HG02763 (cell line): ENCODE data around the gene NAA80.

Experiments
- ATAC-seq: cut with Tn5 transposase; IDR thresholded peaks from one replicate; pipeline ENCODE4 v1.9.1; 2021; ENCODE audit warnings: mild to moderate bottlenecking, moderate library complexity; ENCODE audit not compliant: unreplicated experiment

NAA80 gene

DNA sequence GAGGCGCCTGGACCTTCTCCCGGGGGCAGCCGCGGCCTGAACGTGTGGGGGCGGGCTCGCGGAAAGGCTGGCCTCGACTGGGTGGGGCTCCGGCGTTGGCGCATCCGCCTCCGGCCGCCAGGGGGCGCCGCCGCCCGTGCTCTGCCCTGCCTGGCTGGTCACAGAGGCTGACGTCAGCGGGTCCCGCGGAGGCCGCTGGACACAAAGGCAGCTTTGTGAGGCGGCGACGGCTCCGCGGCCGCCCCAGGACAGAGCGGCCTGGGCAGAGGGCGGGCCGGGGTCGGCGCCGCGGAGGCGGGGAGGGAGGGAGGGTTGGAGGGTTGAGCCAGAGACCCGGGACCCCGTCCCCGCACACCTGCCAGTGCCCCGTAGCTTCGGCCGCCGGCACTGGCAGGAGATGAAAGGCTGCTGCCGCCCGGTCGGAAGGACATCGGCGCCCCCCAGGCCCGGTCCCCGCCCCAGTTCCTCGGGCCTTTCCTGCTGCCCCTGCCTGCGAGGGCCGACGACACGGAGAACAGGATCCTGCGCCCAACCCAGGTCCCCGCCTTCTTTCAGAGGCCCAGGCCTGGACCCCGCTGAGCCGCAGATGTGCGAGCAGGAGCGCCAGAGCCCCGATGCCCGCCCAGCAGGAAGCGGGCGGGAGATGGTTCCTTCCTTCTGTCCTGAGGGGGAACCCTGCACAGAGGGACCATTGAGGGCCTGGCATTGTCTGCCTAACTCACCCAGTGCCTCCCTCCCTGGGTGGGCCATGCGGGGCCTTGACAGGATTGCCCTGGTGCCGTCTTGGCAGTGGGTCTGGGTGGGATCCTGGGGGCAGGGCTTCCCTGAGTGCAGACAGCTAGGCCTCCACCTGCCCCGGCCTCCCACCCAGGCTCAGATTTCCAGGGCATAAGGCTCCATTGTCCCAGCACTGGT lies 38.9 kb downstream of the NAA80 start:
- peak; percentile 80 for ATAC-seq

DNA sequence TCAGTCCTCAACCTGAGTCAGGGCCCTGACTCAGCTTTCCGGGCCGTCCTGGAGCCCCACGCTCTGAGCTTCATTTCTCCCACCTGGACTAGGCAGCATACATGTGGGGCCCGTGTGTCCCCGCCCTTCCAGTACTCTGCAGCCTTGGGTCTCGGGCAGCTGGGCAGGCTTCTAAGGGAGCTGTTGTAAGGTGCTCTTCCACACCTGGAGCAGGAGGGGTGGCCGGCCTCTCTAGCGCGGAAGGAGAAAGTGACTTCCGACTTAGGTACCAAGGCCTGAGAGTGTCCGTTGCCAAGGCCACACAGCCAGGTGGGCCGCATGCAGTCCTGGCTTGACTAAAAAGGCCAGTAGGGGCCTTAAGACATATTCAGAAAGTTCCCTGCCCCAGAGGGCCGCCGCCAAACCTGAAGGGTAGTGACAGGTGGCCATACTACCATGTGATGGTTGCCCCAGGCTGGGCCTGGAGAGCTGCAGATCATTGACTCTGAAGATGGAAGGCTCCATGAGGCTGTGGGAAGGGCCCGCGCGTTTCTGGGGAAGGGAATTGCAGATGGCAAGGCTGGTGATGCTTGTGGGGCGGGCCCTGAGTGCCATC lies 39.7 kb downstream of the NAA80 start:
- ATAC-seq: no peak

DNA sequence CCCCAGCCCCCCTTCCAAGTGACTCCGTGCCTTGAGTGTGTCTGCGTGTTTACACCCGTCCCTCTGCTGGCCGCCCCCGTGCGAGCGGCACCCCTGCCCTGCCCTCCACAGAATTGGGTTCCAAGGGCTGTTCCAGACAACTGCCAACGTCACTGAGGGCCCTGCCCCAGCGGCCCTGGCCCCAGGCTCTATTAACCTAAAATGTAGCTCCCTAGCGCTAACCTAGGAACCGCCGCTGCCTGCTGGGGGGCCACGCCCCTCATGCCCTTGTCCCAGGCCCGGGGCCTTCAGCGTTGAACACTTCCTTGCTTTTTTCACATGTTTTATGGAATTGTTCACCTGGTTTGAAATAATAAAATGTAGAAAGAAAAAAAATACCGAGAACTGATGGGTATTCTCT lies 40.2 kb downstream of the NAA80 start:
- ATAC-seq: no peak

DNA sequence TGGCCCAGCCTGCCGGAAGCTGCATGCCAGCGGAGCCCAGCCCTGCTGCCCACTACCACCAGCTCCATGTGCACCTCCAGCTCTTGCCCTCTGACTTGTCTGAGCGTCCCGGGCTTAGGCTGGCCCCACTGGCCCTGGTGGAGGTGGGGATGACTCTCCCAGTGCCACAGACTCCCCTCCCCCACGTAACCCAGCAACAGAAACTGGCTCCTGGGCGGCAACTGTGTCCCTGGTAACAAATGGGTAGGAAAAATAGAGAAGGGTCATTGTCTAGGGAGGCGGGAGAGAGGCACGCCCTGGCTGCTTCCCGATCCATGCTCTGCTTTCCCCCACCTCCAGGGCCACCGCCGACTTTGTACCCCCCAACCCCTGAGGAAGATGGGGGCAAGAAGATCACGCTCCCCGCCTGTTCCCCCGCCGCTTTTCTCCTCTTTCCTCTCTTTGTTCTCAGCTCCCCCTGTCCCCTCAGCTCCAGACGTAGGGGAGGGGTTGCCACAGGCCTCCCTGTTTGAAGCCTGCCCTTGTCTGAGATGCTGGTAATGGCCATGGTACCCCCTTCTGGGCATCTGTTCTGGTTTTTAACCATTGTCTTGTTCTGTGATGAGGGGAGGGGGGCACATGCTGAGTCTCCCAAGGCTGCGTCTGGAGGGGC lies 41.0 kb downstream of the NAA80 start:
- no peak for ATAC-seq

DNA sequence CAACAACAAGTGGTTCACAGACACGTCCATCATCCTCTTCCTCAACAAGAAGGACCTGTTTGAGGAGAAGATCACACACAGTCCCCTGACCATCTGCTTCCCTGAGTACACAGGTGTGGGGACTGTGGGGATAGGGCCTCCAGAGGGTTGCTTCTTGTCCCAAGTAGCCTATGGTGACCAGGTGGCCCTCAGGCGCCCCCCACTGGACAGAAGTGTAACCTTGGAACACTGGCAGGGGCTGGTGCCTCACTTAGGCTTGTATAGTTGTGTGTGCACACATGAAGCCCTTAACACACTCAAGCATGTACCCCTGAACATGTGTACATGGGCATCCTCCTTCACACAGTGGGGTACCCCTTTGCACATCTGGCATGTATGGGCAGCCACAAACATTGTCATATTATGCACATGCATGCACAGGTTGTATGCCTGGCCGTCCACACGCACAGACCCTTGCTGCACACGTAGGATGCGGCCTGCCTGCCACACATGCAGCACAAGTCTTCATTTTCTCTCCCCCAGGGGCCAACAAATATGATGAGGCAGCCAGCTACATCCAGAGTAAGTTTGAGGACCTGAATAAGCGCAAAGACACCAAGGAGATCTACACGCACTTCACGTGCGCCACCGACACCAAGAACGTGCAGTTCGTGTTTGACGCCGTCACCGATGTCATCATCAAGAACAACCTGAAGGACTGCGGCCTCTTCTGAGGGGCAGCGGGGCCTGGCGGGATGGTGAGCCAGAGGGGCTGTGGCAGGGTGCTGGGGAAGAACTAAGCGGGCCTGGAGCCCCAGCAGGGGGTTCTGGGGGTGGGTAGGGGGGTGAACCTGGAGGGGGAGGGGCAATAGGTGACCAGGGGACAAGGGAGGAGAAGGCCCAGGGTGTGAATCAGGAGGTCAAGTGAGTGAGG lies 42.0 kb downstream of the NAA80 start:
- ATAC-seq: no peak

DNA sequence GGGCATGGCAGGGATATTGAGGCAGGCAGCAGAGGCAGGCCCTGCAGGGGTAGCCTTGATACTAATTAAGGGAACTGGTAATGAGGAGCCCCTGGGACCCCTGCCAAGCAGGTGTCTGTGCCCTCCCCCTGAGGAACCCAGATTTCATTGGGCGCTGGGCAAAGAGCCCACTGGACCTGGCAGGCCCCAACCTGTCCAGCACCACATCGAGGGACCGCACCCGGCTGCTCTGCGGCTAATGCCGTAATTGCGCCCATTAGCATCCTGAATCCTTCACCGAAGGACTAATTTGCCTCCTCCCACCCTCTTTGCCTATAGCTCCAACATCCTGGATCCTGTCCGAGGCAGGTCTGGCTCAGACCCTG lies 44.0 kb downstream of the NAA80 start:
- no peak for ATAC-seq

DNA sequence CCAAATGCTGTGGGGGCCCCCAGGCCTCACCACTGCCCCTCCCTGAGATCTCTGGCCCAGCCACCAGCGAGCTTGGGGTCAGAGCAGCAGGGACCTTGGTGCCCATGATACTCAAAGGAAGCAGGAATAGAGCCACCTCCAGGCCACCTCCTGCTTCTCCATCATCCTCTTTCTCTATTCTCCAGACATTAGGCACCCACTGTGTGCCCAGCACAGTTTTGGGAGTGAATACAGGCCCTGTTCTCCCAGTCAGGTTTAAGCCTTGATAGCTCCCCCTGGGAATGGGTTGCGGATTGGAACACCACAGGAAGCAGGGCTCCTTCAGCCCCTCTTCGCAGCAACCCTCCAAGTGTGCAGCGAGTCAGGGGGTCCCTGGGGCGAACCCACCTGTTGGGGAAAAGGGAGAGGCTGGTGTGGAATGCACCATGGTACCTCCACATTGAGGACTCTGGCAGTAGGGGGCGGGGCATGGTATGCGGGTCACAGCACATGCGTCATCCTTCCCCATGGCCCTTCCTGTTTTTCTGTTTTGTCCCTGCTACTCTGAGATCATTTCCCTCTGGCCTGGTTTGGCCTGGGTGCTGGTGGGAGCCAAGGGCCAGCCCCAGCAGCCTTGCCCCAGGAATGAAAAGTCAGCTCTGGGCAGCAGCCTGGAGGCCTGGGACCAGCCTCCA lies 44.5 kb downstream of the NAA80 start:
- ATAC-seq: no peak

DNA sequence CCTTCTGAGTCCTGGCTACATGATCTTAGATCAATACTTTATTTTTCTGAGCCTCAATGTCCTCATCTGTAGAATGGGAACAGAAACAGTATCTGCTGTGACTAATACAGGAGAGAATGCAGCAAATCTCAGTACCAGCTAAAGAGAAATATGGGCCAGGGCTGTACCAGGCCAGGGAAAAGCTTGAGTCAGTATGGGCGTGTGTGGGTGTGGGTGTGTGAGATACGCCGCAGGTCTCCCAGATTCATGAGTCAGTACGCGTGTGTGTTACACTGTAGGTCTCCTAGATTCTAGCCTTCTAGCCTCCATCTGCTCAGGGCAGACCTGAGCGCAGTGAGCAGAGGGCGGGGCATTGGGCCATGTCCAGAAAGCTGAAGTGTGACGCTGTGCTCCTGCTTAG lies 48.0 kb downstream of the NAA80 start:
- no peak for ATAC-seq

DNA sequence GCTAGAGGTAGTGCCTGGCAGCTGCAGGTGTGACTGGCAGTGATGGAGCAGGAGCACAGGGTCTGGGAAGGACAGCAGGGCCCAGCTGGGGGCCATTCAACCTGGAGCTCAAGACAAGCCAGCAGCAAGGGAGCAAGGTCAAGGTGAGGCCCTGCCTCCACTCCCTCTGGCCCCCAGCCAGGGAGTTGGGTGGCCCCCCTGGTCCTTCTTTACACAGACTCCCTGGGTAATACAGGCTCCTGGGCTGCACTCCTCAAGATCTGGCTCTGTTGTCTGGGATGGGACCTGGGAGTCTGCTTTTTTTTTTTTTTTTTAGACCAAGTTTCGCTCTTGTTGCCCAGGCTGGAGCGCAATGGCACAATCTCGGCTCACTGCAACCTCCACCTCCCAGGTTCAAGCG lies 48.7 kb downstream of the NAA80 start:
- no peak for ATAC-seq

DNA sequence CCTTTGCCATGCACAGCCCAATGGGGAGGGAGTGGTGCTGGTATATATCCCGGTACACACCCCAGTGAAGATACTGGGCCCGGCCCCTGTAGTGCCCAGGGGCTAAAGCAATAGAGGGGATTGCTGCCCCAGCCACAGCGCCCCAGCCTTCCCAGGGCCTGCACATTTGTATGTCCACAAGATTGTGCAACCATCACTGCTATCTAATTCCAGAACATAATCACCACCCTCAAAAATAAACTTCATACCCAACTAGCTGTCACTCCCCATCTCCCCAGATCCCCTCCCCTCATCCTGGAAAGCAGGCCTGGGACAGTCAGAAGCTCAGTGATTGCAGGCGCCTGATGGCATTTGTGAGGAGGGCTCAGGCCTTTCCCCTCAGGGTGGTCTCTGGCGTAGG lies 49.7 kb downstream of the NAA80 start:
- ATAC-seq: no peak

DNA sequence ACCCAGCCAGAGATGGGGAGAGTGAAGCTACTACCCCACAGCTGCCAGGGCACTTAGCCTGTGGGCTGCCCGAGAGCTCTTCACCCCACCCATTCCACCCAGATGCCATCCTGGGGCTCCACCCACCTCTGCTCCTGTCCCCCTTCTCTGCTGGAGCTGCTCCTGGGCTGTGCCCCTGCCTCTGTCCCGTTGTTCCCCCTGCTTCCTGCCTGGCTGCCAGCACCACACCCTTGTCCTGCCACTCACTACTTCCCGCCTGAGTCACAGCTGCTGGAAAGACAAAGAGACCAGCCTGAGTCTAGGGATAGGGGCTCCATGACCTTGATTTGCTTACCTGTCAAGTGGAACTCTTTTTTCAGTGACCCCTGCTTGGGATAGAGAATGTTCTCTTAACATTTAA lies 50.8 kb downstream of the NAA80 start:
- ATAC-seq: no peak

DNA sequence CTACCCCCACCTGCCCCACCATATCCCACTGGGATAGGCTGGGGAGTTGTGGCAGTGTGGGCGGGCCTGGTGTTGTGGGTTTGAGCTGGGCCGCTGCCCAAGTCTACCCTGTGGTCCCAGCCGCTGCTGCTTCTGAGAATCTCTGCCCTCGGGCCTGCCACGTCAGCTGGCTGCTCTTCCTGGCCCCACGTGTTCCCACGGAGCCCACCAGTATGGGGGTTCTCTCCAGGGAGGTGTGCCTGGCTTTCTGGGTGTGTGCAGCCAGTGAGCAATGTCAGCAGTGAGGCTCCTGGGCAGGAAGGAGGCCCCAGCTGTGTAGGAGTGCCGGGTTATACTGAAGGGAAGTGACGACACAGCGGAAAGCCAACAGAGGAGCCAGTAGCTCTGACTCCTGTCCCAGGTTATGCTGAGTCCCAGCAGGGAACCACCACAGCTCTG lies 52.7 kb downstream of the NAA80 start:
- peak; percentile 47 for ATAC-seq
